Anterior cingulate cortex (tissue), 58 donors: Measurements from ENCODE around the gene MKX.

Experiments
- DNase-seq, 58 donors: peaks; one replicate each; lab custom pipeline; 2025; lab: John Stamatoyannopoulos, UW

The MKX gene

DNA sequence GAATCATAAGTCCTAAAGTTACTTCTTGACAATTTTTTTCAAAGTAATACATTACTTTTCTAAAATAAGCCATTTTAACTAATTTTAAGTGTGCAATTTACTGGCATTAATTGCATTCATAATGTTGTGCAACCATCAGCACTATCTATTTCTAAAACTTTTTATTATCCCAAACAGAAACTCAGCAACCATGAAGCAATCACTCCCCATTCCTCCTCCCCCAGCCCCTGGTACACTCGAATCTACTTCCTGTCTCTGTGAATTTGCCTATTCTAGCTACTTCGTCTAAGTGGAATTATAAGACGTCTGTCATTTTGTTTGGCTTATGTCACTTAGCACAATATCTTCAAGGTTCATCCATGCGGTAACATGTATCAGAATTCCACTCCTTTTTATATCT lies 84.9 kb downstream of the MKX start:
- no peak for DNase-seq

DNA sequence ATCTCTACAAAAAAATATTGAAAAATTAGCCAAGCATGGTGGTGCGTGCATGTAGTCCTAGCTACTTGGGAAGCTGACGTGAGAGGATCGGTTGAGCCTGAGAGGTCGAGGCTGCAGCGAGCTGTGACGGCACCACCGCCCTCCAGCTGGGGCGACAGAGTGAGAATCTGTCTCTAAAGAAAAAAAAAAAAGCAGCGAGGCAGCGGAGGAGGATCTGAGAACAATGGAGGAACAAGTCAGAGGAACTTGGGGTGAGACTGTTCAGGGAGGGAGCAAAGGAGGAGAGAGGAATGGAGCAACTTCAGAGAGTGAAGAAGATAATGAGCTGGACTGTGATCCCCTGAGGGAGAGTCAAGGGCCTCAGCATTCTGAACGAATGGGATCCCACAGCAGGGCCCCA lies 85.4 kb downstream of the MKX start:
- DNase-seq: no peak

DNA sequence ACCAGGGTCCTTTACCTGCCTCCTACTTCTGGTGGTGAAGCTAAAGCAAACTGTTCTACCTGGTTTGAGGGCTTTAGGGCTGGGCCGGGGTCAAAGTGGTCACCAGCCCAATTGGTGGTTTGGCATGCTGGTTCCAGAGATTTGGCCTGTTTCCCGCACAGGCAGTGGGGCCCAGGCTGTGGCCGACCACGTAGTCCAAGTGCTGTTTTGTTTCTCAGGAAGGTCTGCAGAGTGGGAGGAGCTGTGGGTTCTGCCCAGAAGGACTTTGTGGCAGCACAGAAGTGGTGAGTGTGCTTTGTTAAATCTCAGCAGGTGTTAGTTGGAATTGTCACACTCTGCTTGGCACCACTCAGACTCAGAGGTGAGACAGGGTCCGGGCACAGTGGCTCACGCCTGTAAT lies 85.8 kb downstream of the MKX start:
- no peak for DNase-seq

DNA sequence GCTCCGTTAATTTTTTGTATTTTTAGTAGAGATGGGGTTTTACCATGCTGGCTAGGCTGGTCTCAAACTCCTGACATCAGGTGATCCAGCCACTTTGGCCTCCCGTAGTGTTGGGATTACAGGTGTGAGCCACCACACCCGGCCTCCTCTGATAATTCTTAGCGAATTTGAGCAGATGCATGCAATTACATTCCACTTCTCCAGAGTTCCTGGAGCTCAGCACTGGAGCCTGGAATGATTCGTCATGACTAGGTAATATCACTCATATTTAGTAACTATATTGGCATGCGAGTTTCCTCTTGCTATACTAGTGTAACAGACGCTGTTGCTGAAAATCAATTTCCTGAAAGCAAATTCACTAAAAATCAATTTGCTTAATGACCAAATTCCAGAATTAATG lies 86.8 kb downstream of the MKX start:
- no peak for DNase-seq

DNA sequence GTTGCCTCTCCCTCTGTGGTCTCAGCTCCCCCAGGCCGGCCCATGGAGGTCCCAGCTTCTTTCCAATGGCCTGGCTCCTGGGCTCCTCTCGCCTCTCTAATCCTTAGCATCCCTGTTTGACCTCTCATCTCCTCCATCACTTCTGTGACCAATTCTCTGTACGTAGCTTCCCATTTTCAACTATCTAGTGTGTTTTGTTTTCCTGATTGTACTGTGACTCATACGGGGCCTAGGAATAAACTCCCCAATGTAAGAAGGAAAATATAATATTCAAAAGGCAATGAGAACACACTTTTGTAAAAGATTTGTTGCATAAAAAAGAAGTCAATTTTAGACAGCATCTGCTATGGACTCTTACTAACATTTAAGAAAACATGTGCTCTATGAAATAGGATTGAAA lies 90.3 kb downstream of the MKX start:
- DNase-seq: no peak

DNA sequence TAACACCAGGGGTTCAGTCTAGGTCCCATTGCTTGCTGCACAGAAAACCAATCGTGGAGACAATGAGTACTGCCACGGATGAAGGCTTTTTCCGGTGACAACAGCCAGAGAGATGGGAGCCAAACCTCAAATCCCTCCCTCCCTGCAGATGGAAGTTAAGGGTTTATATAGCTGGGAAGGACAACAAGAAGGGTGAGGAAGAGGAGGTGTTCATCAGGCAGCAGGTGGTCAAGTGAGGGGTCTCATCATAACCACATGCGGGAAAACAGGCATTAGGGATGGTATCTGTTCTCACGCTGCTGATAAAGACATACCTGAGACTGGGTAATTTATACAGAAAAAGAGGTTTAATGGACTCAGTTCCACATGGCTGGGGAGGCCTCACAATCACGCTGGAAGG lies 91.3 kb downstream of the MKX start:
- no peak for DNase-seq

DNA sequence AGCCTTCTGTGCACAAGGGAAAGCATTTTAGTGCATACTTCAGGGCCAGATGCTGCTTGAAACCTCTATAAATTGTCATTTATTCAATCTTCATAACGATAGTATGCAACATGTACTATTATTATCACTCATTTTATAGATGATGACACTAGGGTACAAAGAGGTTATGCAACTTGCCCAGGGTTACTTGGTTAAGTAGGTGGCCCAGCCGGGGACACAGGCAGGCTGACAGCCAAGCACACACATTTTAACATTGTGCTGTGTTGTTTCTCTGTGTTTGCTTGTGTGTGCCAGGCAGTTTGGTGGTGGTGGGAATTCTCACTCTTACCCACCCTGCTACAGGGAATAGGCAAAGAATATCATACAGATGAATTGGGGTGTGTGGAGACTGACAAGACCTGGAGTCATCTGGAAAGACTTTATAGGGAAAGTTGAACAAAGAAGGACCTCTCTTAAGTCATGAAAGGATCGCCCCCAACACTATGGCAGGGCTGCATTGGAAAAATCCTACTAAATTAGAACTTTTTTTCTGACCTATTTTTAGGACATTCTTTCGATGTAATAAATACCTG lies 98.9 kb downstream of the MKX start:
- DNase-seq: no peak

DNA sequence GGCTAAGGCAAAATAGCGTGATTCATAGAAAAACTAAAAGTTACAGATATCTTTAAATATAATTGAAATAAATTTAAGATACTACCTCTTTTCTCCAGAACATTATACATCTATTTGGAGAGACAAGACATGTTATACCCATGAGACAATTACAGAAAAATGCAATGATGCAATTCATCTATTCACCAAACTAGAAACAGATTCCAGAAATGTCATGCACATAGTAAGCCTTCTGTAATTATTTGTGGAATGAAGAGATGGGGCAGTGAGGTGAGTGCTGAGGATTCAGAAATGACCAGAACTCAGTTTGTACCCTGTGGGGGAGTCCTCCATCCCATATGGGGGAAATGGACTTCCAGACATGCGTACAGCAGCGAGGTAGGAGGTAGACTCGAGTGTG lies 99.4 kb downstream of the MKX start:
- no peak for DNase-seq

DNA sequence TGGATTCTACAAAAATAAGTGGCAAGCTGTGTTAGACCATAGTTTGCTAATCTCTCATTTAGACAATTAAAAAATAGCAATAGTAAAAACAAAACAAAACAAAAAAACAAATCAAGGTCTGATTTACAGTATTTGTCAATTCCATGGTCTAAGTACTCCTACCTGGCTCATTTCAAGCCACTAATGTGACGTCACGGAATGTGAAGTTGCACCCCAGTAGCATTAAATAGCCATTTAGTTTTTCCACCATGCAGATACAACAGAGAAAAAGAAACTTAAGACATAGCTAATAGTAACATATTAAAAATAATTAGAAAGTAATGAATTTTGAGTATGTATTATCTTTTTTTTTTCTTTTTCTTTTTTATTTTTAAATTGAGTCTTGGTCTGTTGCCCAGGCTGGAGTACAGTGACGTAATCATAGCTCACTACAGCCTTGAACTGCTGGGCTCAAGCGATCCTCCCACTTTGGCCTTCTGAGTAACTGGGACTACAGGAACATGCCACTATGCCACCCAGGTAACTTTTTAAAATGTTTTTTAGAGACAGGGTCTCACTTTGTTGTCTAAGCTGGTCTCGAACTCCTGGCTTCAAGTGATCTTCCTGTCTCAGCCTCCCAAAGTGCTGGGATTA lies 101.2 kb downstream of the MKX start:
- DNase-seq: no peak

DNA sequence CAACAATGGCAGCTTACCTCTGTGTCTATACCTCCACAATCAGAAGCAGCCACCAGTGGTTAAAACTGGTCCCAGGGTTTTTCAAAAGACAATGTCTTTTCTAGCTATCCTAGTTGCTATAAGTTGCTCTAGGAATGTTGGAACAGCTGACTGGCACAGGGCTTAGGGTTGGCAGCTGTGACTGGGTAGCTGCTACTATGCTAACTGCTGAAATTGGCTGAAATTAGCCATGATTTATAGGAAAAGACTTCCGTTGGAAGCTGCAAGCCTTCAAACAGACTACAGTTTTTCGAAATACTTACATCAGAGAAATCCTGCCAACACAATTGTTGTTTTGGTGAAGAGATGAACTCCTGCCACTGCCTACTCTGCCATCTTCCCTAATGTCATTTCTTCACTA lies 102.3 kb downstream of the MKX start:
- no peak for DNase-seq

DNA sequence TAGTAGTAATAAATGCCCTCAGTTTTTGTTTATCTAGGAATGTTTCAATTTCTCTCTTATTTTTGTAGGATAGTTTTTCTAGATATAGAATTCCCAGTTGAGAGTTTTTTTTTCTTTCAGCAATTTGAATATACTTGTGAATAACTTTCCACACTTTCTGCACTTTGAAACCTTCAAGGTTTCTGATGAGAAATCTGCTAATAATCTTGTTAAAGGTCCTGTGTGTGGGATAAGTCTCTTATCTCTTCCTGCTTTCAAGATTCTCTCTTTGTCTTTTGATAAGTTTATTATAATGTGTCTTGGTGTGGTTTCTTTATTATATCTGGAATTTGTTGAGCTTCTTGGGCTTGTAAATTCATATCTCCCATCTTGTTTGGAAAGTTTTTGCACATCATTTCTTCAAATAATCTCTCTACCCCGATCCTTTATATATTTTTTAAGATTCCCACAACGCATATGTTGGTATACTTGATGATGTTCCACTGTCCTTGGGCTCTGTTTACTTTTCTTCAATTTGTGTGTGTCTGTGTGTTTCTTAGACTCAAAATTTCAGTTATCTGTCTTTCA lies 103.5 kb downstream of the MKX start:
- no peak for DNase-seq

DNA sequence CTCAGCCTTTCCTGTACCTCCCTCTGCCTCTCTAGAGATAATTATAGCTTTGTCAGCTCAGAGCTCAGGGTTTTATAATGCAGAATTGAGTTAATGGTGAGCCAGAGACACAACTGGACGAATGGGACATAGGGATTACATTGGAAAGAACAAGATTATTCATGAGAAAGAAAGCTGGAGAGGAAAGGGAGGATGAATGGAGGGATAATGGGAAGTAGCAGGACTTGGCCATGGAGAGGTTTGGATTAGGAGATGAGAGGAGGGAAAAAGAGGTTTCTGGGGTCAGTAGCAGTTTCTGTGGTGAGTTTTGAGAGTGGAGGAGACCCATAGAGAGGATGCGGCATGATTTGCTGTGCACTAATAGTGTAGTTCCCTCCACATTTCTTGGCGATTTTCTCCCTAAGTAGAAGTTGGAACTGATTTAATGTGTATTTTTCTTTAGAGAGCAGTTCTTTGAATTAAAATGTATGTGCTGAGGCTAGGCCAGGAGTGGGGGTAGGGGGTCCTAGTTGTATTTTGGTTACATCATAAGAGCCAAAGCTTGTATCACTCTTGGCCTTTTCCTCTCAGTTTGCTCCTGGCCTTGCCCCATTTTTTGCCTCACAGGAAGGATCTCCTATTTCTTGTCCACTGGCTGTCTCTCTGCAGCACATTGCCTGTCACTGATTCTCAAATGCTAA lies 107.4 kb downstream of the MKX start:
- DNase-seq: no peak

DNA sequence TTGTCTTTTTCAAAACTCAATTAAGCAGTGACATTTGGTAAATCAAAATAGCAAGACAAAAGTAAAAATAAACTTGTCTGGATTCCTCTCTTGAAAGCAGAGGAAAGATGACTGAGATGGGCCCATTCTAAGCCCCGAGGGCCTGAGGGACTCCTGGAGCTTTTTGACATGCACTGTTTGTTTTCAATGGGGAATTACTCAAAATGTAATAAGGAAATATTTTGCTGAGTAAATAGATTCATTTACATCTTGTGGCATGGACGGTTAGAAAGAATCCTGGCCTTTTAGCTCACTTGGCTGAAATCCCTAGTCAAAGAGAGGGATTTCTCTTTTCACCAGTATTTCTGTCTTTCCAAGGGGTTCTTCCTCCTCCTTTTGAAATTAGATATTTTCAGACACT lies 108.0 kb downstream of the MKX start:
- no peak for DNase-seq

DNA sequence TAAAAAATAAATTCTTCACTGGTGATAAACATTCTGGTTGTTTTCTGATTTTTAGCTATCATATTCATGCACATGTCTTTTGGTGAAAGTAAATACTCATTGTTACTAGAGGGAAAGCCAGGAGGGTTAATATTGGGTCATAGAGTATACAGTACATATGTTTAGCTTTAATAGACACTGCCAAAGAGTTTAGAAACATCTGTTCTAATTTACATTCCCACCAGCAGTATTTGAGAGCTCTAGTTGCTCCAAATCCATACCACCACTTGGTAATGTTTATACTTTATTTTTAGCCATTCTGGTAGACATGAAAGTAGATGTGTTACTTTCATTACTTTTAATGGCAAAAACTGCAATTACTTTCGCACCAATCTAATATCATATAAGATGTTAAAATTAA lies 108.8 kb downstream of the MKX start:
- no peak for DNase-seq

DNA sequence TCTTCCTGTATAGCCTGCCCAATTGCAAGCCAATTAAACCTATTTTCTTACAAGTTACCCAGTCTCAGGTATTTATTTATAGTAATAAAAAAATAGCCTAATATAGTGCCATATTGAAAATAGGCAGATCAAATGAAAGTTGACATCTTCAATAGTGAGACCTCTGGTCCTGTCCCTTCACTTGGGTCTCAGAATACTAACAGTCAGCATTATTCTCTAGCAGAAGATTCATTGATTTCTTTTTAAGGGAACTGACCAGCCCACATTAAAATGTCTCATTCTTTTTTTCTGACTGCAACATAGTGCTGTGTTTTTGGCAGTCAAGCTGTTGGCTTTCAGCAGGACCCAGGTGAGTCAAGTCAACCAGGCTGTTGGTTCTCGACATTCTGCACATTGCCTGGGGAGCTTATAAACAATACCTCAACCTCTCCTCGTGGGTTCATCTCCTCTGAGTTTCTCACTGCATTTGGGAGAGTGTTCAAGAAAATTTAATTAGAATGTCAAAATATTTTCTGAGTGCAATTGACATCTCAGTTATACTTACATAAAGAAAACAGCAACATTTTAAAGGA lies 109.8 kb downstream of the MKX start:
- no peak for DNase-seq

DNA sequence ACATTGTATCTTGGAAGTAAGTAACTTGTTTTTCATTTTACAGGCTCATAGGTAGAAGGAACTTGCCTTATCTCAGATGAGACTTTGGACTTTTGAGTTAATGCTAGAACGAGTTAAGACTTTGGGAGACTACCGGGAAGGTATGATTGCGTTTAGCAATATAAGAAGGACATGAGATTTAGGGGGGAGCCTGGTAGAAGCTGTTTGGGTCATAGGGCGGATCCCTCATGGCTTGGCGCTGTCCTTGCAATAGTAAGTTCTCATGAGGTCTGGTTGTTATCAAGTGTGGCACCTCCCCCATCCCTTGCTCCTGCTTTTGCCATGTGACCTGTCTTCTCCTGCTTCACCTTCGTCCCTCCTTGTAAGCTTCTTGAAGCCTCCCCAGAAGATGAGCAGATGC lies 110.3 kb downstream of the MKX start:
- DNase-seq: no peak

DNA sequence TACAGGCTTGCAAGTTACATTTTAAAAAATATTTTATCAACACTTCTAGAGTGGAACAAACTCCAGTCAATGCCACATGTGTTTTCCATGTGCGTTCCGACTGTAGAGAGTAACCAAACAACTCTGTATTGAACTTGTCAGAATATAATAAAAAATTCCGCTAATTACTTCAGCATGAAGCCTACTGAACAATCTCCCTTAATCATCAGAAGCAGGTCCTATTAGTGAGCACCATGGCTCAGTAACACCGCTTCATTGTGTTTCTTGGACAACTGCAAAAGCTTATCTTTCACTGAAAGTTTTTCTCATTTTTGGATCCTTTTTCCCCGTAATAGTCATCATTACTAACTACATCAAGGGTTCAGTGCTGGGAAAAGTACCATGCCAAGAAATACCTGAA lies 117.0 kb downstream of the MKX start:
- DNase-seq: no peak

DNA sequence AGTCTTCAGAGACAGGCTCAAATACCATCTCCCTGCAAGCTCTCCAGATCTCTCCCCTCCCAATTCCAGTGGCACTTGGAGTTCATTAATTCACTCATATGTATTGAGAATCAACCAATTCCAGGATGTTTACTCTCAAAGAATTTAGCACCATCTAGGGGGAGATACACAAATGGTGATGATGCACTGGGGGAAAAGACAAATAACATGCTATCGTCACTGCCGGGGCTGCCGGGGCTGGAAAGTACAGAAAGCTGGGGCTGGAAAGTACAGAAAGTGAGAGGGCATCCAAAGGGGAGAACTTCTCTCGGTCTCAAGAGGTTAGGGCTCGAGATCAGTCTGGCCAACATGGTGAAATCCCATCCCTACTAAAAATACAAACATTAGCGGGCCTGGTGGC lies 118.7 kb downstream of the MKX start:
- no peak for DNase-seq

DNA sequence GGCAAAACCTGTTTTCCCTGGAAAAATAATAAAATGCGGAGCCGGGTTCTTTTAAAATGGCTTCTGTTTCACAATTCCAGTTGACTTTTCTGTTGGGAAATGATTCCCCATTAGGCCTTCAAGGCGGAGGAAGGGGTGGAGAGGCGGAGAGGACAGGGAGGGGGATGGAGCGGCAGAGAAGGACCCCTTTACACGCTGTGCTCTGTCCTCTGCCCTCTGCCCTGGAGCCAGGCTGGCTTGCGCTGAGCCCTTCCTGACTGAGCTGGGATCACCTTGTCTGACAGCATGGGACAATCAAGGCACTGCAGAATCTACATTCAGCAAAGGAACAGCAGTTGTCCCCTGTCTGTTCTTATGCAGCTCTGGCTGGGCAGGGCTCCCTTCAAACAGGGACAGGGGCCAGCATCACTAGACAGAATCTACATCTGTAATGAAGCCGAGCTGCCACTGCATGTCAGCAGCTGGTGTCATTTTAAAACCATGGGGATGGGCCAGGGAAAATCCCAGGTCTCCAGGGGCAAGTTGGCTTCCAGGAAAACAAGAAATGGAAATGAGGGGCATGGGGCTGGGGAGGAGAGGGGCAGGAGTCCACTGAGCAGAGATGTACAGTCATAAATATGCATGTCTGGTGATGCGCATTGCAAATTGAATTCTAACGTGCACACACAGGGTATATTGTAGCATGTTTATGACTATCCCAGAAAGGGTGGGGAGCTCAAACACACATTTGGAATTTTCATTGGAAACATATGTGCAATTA lies 120.0 kb downstream of the MKX start:
- no peak for DNase-seq

DNA sequence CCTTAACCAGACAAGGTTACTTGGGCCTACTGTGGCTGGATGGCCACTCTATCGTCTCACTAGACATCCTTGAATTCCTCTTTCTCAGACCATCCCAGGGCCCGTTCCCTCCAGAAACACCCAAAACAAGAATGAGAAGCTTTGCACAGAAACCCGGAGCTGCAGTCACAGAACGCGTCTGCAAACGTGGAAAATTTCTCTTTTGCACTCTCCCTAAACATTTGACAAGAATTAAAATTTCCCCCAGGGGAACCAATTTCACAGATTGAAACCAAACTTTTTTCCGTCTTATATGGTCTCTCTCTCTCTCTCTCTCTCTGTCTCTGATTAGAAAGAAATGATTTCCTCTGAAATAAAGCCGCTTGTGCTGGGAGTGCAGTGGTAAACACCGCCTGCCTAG lies 120.7 kb downstream of the MKX start:
- DNase-seq: no peak
